Activated CD8-positive, alpha-beta memory T cell treated with anti-CD3 and anti-CD28 coated beads, Interleukin-2, amount 50 U/mL, for 4 hours (primary cell): ENCODE results near the gene CFAP47.

Experiments used
- DNase-seq: peaks from one replicate; pipeline ENCODE4 v3.0.0-alpha.2; 2020

The CFAP47 gene

DNA sequence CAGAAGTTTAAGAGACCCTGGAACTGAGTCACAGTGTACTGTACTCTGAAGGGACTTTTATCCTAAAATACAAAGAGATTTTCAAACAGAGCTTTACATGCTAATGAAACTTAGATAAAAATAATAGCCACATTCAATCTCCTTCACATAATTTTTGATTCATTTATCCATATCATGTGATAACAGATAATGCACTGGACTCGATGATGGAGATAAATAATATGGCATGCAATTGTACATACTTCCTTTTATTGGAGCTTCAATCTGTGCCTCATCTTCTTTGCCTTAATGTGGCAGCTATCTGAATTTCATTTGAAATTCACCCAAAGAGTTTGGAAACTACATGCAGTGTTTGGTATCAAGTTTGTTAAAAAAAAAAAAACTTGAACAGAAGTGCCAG is 390.6 kb downstream of the CFAP47 start:
- DNase-seq = no peak

GRCh38 chrX:36314303-36314702 is 394.8 kb downstream of the CFAP47 start:
- no peak for DNase-seq

GRCh38 chrX:36334572-36334971 is 415.0 kb downstream of the CFAP47 start:
- no peak for DNase-seq

DNA sequence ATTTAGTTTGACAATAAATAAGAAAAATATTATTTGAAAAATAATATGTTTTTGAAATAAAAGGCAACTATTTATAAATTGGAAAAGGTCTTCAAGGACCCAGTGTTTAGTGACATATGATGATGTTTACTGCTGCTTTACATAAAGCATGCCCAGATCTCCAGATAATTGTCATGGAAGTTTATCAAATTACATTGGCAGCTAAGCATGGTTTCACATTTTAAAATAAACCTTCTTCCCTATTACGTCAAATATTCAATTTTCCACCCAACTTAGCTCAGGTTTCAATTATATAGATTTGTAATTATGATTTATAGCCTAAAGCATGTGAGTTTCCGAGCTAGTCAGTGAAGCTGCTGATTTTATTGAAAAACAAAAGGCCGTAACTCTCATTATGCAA is 417.2 kb downstream of the CFAP47 start:
- DNase-seq = no peak

DNA sequence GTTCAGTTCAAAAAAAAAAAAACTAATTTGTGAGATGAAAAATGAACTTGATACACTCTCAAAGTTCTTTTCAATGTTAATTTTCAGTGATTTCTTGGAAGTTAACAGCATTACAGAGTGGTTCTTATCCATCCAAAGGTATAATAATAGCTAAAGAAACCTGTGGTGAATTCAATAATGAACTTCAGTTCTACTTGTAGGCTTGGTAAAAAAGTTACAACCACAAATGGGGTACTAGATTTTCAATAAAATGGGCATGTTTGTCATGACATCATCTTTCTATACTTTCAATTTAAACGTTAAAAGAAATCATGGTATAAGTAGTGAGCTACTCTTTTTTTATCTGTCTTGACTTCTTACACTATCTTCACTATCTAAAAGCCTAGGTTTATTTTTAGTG is 424.8 kb downstream of the CFAP47 start:
- DNase-seq = no peak

- no peak for DNase-seq
These were observed 429.0 kb downstream of the CFAP47 start for GRCh38 chrX:36348509-36348908.

GRCh38 chrX:36357855-36358254 is 438.3 kb downstream of the CFAP47 start:
- DNase-seq = no peak

DNA sequence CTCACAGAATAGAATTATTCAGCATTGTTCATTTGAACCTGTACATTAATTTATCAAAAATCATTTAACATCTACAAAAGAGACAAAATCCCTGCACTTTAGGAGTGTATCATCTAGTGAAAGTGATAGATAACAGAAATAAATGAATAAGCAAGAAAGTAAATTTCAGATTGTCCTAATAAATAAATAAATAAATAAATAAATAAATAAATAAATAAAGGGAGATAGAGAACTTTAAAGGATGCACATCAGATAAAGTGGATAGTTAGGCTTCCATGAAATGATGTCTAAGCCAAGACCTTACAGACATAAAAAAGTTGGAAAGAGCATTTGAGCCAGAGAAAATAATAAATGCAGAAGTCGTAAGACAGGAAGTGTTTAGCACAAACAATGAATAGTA is 444.7 kb downstream of the CFAP47 start:
- no peak for DNase-seq

- no peak for DNase-seq
These were observed 464.0 kb downstream of the CFAP47 start for GRCh38 chrX:36383495-36383894.

DNA sequence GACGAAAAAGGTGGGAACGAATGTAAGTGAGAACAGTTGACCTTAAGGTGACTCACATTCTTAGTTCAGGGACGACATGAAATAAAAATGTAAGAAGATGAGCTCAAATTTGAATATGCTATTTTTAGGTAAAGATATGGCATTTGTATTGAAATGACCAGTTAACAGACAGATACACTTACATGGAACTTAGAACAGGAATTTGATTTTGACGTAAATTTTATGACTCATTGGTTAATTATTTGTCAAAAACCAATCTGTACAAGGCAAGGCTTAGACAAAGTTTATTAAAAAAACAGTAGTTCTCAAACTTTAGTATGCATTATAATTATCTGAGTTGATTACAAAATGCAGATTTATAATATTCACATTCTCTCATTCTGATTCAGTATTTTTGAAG is 469.4 kb downstream of the CFAP47 start:
- DNase-seq = no peak

DNA sequence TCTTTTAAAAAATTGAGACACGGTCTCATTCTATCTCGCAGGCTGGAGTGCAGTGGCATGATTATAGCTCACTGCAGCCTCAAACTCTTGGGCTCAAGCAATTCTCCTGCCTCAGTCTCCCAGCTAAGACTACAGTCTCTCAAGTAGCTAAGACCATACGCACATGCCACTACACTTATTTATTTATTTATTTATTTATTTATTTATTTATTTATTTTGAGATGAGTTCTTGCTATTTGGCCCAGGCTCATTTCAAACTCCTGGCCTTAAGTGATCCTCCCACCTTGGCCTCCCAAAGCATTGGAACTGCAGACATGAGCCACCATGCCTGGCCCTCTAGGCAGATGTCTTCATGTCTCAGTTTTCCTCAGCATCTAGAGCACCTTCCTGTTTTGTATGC is 482.2 kb downstream of the CFAP47 start:
- no peak for DNase-seq

DNA sequence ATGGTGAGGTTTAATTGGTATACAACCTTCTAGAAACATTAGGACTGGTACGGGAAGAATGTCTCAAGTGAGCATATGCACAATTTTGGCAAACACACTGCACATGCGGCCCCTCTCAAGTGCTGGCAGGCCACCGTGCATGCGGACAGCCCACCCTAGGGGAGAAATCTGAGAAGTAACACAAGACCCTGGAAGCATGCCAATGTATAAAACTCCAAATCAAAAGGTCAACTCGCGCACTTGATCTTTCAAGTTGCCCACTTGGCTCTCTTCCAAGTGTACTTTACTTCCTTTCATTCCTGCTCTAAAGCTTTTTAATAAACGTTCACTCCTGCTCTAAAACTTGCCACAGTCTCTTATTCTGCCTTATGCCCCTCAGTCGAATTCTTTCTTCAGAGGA is 488.3 kb downstream of the CFAP47 start:
- no peak for DNase-seq

DNA sequence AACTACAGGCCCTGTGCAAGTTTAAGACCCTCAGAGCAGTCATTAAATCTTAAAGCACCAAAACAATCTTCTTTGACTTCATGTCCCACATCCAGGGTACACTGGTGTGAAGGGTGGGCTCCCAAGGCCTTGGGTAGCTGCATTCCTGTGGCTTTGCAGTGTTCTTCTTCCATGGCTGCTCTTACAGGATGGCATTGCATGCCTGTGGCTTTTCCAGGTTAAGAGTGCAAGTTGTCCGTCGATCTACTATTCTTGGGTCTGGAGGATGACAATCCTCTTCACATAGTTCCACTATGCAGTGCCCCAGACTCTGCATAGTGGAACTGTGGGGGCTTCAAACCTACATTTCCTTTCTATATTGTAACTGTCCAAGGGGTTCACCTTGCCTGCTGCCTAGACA is 494.5 kb downstream of the CFAP47 start:
- DNase-seq = no peak

DNA sequence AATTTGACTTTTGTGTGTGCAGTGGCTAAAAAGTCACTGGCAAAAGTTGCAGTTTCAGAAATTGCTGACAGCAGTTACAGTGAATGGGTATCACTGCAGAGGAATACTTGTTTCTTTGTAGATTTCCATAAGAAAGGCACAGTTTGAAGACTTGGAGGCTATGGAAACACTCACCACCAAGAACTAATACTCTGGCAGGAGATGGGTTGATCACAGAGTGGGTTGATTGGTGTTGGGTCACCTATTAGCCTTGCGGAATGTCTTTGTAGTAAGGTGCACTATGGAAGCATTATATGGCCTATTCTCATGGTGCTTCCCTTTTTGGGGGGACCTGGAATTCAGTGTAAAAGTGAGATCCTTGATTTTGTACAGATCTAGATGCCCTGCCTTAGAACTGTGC is 502.8 kb downstream of the CFAP47 start:
- no peak for DNase-seq

DNA sequence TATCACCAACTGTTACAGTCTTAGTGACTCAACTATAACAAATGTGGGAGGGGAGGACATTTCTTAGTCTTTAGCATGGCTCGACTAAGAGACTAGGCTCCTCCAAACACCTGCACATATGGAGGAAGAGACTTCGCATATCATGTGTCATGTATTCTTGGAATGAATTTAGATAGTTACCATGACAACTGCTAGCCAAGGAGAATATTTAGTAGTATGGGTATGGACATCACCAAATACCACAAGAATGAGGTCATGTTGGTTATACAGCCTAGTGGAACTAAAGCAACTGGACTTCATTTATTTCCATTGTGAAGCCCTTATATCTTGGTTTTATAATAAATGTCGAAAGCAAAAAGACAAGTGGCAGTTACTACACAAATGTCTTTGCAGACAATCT is 512.3 kb downstream of the CFAP47 start:
- no peak for DNase-seq

- DNase-seq = no peak
These were observed 515.0 kb downstream of the CFAP47 start for GRCh38 chrX:36434522-36434921.
